Caco-2 (cell line): Measurements from ENCODE around the gene PHF20. TPM values are rescaled to one million over a fixed set of nuclear protein-coding genes. Genes with fewer than 3 reads are reported as not detected.
A peak's percentile ranks its signal among the peaks of the same experiment; 100 is the strongest.

Experiments
- BruUV-seq: library from RNA; stranded (reverse); fragments of 400-500 nt; replicated peaks from 2 replicates; lab custom pipeline; 2021; lab: Mats Ljungman, UMichigan
- CTCF ChIA-PET: fragments of 300-600 bp; sonication (Branson Sonifier 250); formaldehyde crosslinking; loops from one replicate; lab custom pipeline; 2022; ENCODE audit warnings: antibody characterized with exemption; lab: Charles Lee
- POLR2A ChIA-PET: fragments of 300-600 bp; sonication (Branson Sonifier 250); formaldehyde crosslinking; loops from one replicate; lab custom pipeline; 2022; ENCODE audit warnings: antibody characterized with exemption; lab: Charles Lee
- DNase-seq, 2 experiments: peaks; one replicate each; pipeline versions ENCODE4 v3.0.0 to v3.0.0-alpha.2; 2020 to 2022
- H3K27me3 ChIP-seq: replicated peaks from 2 replicates; pipeline ENCODE4 v1.6.0; 2011; ENCODE audit warnings: low read length; ENCODE audit not compliant: control insufficient read depth, insufficient read depth
- H3K36me3 ChIP-seq: 2 replicates; pipeline ENCODE4 v1.5.1; 2011; ENCODE audit warnings: low read length; ENCODE audit not compliant: control insufficient read depth, insufficient read depth
- H3K4me1 ChIP-seq: fragments of 250-450 bp; sonication (Bioruptor Pico); 2 replicates; pipeline ENCODE4 v1.5.1; 2020; ENCODE audit warnings: mild to moderate bottlenecking
- H3K4me3 ChIP-seq: 2 replicates; pipeline ENCODE4 v1.5.1; 2011; ENCODE audit warnings: low read depth, mild to moderate bottlenecking, control low read depth, low read length
- H3K9me3 ChIP-seq: fragments of 250-450 bp; sonication (Bioruptor Pico); 2 replicates; pipeline ENCODE4 v1.5.1; 2020; ENCODE audit warnings: mild to moderate bottlenecking, moderate library complexity
- H3K27ac Mint-ChIP-seq: one replicate; pipeline ENCODE4 v1.8.0; 2022; ENCODE audit warnings: mixed read lengths; ENCODE audit not compliant: unreplicated experiment
- H3K27me3 Mint-ChIP-seq: one replicate; pipeline ENCODE4 v1.8.0; 2022; ENCODE audit warnings: mixed read lengths; ENCODE audit not compliant: insufficient read depth, unreplicated experiment
- H3K36me3 Mint-ChIP-seq: one replicate; pipeline ENCODE4 v1.8.0; 2022; ENCODE audit warnings: mild to moderate bottlenecking, mixed read lengths; ENCODE audit not compliant: insufficient read depth, unreplicated experiment
- H3K4me1 Mint-ChIP-seq: one replicate; pipeline ENCODE4 v1.8.0; 2022; ENCODE audit warnings: low read depth, mixed read lengths; ENCODE audit not compliant: unreplicated experiment
- H3K4me3 Mint-ChIP-seq: one replicate; pipeline ENCODE4 v1.8.0; 2022; ENCODE audit warnings: mild to moderate bottlenecking, moderate library complexity, mixed read lengths; ENCODE audit not compliant: unreplicated experiment
- H3K9me3 Mint-ChIP-seq: one replicate; pipeline ENCODE4 v1.8.0; 2022; ENCODE audit warnings: mixed read lengths; ENCODE audit not compliant: unreplicated experiment
- intact Hi-C: fragments of 100-400 bp; cut with micrococcal nuclease; formaldehyde crosslinking; loops from one replicate; pipeline ENCODE4 v1.10.0; 2022; ENCODE audit not compliant: unreplicated experiment
- total RNA-seq: library from RNA; stranded (reverse); gene quantifications from 2 replicates; pipeline ENCODE4 v1.2.3, GENCODE V29; 2022
- TF ChIP-seq, protein P1 (sequence below), 2 experiments: fragments of 200-600 bp in 1 of 2; IDR thresholded peaks; 1 replicate in 1 of 2; 2 replicates in 1 of 2; pipeline versions ENCODE4 v1.5.1 to v1.8.0; 2011 to 2022; ENCODE audit warnings: antibody characterized with exemption in 1 of 2, control low read depth in 1 of 2, inconsistent platforms in 1 of 2, low read depth in 1 of 2, low read length in 1 of 2, mild to moderate bottlenecking in 1 of 2, moderate library complexity in 1 of 2; ENCODE audit not compliant: insufficient read depth in 1 of 2, severe bottlenecking in 1 of 2, unreplicated experiment in 1 of 2

The PHF20 gene
- total RNA-seq, 1 experiment from 2014 or later, result 109 TPM

DNA sequence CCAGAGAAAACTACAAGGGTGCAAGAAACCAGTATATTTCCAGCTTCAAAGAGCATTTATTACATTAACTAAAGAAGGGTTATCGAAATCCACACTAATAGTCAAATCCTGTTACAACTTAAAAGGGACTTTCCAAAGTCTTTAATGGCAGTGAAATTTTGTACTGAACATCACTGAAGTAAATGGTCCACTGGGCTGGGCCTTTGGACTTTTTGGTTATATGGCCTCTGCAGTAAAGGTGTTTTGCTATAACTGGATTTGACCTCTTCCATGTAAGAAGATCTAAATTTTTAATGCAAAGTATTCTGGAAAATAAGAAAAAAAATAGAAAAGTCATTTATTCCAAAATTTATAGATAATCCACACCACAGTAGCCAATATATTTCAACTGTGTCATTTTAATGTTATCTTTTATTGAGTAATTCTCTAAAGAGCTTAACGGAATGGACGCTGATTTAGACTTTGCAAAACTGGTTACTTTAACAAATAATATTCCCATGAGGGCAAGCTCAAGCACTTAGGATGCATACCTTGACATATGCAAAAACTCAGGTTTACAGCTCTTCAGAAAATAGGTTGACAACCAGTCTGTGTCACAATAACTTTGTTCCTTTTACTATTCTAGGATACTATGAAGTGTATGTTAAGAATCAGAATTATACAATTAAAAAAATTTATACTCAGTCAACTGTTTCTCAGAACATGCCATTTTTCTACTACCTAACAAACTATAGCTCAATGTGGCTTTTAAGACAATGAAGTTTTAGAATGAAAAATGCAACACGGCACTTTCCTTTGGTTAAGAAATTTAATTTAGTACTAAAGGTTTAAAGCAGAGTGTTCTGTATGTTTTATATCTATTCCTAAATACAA, 36.8 kb upstream of the PHF20 start:
- Histone ChIP-seq H3K4me3 (no peak overlapping the region), H3K36me3 (peaks cover 32% of the 10 kb centered on the region), H3K27me3 (no peaks in the 10 kb centered on the region), H3K9me3 (no peaks in the 10 kb centered on the region), H3K4me1 (peaks cover 68% of the 10 kb centered on the region)
- no peaks in the 10 kb centered on the region for H3K9me3 Mint-ChIP-seq
- intact Hi-C loops, result no loop called here
- DNase-seq, result no peak
- no peaks in the 10 kb centered on the region for H3K27me3 Mint-ChIP-seq
- H3K27ac Mint-ChIP-seq, result no peak overlapping the region
- peaks cover 99% of the 10 kb centered on the region for H3K36me3 Mint-ChIP-seq
- POLR2A ChIA-PET, result interaction anchor here (0.6 to 1.0 kb wide), 2 partner anchors 9 to 36 kb away, joined by 4 to 5 read pairs; partner anchors contain the start of genes NFS1 and ROMO1
- peaks cover 45% of the 10 kb centered on the region for H3K4me1 Mint-ChIP-seq
- BruUV-seq, result no TSS peak
- CTCF ChIA-PET, result no interaction called here
- TF ChIP-seq, protein P1, sequence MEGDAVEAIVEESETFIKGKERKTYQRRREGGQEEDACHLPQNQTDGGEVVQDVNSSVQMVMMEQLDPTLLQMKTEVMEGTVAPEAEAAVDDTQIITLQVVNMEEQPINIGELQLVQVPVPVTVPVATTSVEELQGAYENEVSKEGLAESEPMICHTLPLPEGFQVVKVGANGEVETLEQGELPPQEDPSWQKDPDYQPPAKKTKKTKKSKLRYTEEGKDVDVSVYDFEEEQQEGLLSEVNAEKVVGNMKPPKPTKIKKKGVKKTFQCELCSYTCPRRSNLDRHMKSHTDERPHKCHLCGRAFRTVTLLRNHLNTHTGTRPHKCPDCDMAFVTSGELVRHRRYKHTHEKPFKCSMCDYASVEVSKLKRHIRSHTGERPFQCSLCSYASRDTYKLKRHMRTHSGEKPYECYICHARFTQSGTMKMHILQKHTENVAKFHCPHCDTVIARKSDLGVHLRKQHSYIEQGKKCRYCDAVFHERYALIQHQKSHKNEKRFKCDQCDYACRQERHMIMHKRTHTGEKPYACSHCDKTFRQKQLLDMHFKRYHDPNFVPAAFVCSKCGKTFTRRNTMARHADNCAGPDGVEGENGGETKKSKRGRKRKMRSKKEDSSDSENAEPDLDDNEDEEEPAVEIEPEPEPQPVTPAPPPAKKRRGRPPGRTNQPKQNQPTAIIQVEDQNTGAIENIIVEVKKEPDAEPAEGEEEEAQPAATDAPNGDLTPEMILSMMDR (IDR thresholded peaks at IDR 0.05; ENCODE audit: insufficient read depth in 1 of 2, low read depth in 1 of 2, low read length in 1 of 2, severe bottlenecking in 1 of 2, unreplicated experiment in 1 of 2), result no peak
- H3K4me3 Mint-ChIP-seq, result peak overlapping the region; percentile 28

- Histone ChIP-seq H3K4me1 (peaks cover 64% of the 10 kb centered on the region), H3K27me3 (no peaks in the 10 kb centered on the region), H3K9me3 (no peaks in the 10 kb centered on the region), H3K36me3 (peaks cover 32% of the 10 kb centered on the region), H3K4me3 (no peak overlapping the region)
- TF ChIP-seq, protein P1 (IDR thresholded peaks at IDR 0.05; ENCODE audit: insufficient read depth in 1 of 2, low read depth in 1 of 2, low read length in 1 of 2, severe bottlenecking in 1 of 2, unreplicated experiment in 1 of 2), result no peak
- Mint-ChIP-seq H3K4me1 (peaks cover 43% of the 10 kb centered on the region), H3K27ac (no peak overlapping the region), H3K4me3 (no peak overlapping the region), H3K36me3 (peaks cover 99% of the 10 kb centered on the region), H3K27me3 (no peaks in the 10 kb centered on the region), H3K9me3 (no peaks in the 10 kb centered on the region)
- DNase-seq, result no peak
- BruUV-seq, result no TSS peak
- ChIA-PET POLR2A (interaction anchor here (0.6 kb wide), 1 partner anchor 37 kb away, joined by 5 read pairs; the partner anchor contains the start of genes NFS1 and ROMO1), CTCF (no interaction called here)
- intact Hi-C loops, result no loop called here
Observed at GRCh38 chr20:35735826-35736470, 35.9 kb upstream of the PHF20 start.

GRCh38 chr20:35737865-35738333, 33.9 kb upstream of the PHF20 start:
- peaks cover 27% of the 10 kb centered on the region for H3K36me3 ChIP-seq
- Mint-ChIP-seq H3K4me1 (peaks cover 36% of the 10 kb centered on the region), H3K27me3 (no peaks in the 10 kb centered on the region), H3K36me3 (peaks cover 100% of the 10 kb centered on the region), H3K9me3 (no peaks in the 10 kb centered on the region), H3K27ac (peak overlapping the region; percentile 65), H3K4me3 (peak overlapping the region; percentile 45)
- TF ChIP-seq, protein P1 (IDR thresholded peaks at IDR 0.05; ENCODE audit: insufficient read depth in 1 of 2, low read depth in 1 of 2, low read length in 1 of 2, severe bottlenecking in 1 of 2, unreplicated experiment in 1 of 2), result no peak
- H3K4me3 ChIP-seq, result no peak overlapping the region
- intact Hi-C loops, result no loop called here
- no peaks in the 10 kb centered on the region for H3K27me3 ChIP-seq
- ChIA-PET CTCF (interaction anchor here (0.7 kb wide), 1 partner anchor 35 kb away, joined by 3 read pairs; no protein-coding TSS in a partner anchor), POLR2A (no interaction called here)
- DNase-seq, result no peak
- BruUV-seq, result no TSS peak
- no peaks in the 10 kb centered on the region for H3K9me3 ChIP-seq
- peaks cover 45% of the 10 kb centered on the region for H3K4me1 ChIP-seq
